ENCODE results near the gene PNCK.

DNA sequence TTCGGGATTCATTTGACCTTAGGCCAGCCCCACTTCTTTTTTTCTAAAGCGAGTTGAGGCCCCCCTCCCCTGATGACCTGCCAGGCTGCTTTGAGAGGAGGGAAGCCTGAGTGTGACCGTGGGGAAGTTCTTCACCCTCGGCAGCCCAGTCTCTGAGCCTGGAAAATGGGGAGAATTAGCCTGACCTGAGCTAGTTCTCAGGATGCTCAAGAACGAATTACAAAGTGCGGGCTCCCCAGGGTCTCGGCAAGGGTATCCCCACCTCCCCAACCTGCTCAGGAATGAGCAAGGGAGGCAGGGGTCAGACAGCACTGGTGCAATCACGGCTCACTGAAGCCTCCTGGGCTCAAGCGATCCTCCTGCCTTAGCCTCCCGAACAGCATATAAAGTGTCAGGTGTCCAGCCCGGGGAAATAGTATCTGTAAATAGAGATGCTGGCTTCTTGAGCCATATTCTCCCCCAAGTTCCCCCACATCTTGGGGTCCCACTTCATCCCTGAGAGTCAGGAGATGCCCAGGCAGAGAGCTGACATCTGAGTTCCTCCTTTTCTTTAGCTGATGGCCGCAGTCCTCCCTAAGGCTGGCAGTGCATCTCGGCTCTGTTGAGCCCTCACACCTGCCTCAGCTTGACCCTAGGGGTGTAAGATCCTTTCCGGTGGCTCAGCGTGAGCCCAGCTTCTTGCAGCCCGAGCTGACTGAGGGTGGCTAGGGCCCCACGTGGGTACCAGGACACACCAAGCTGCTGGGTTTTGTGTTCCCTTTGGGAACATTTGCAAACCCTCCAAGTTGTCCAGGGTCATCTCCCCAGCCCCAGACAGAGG lies 25.0 kb downstream of the PNCK start:
- TF ChIP-seq POLR2A (IDR thresholded peaks at IDR 0.05) (no peak), EP300 (IDR thresholded peaks at IDR 0.05) (no peak)
- TF ChIP-seq, protein P1, sequence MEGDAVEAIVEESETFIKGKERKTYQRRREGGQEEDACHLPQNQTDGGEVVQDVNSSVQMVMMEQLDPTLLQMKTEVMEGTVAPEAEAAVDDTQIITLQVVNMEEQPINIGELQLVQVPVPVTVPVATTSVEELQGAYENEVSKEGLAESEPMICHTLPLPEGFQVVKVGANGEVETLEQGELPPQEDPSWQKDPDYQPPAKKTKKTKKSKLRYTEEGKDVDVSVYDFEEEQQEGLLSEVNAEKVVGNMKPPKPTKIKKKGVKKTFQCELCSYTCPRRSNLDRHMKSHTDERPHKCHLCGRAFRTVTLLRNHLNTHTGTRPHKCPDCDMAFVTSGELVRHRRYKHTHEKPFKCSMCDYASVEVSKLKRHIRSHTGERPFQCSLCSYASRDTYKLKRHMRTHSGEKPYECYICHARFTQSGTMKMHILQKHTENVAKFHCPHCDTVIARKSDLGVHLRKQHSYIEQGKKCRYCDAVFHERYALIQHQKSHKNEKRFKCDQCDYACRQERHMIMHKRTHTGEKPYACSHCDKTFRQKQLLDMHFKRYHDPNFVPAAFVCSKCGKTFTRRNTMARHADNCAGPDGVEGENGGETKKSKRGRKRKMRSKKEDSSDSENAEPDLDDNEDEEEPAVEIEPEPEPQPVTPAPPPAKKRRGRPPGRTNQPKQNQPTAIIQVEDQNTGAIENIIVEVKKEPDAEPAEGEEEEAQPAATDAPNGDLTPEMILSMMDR (IDR thresholded peaks at IDR 0.05), result no peak
